Colonic mucosa (tissue), 4 donors: ENCODE results near the gene MGMT. TPM values are rescaled to one million over a fixed set of nuclear protein-coding genes. Genes with fewer than 3 reads are reported as not detected.

Experiments
- DNase-seq: peaks from one replicate; pipeline ENCODE4 v3.0.0-alpha.2; 2020
- H3K27ac ChIP-seq: fragments of 200-600 bp; one replicate; pipeline ENCODE4 v1.8.0; 2021
- H3K27me3 ChIP-seq: fragments of 200-600 bp; one replicate; pipeline ENCODE4 v1.8.0; 2021
- H3K36me3 ChIP-seq: fragments of 200-600 bp; one replicate; pipeline ENCODE4 v1.8.0; 2021
- H3K4me1 ChIP-seq: fragments of 200-600 bp; one replicate; pipeline ENCODE4 v1.8.0; 2021; ENCODE audit warnings: mild to moderate bottlenecking
- H3K4me3 ChIP-seq: fragments of 200-600 bp; one replicate; pipeline ENCODE4 v1.8.0; 2021
- H3K9ac ChIP-seq, 2 donors: one replicate each; pipeline ENCODE4 v1.7.0; 2013; ENCODE audit warnings: control low read depth in 2 of 2, low read depth in 2 of 2, low read length in 2 of 2
- H3K9me3 ChIP-seq: fragments of 200-600 bp; one replicate; pipeline ENCODE4 v1.8.0; 2021
- intact Hi-C: fragments of 100-400 bp; cut with DNase I; formaldehyde crosslinking; loops from one replicate; pipeline ENCODE4 v1.14.1; 2022
- total RNA-seq, 2 donors: library from RNA; stranded (reverse); fragmentation: NEBNext Ultra II Directional in 1 of 2; extraction: Animal tissue kit (Norgen Biotek cat#: 25700) in 1 of 2; gene quantifications; one replicate each; pipeline ENCODE4 v1.2.1, GENCODE V29; 2021
- TF ChIP-seq, protein P1 (sequence below): fragments of 200-600 bp; IDR thresholded peaks from one replicate; pipeline ENCODE4 v1.8.0; 2022; ENCODE audit warnings: antibody characterized with exemption, mild to moderate bottlenecking
- donor health status: healthy.
- donor health status: DM: no; HTN: no; CAD: no.
- donor health status: DM: no; HTN: no; CAD: no.

MGMT gene
- total RNA-seq, 2 donors from 2014 or later = 17.5 to 18.2 TPM

DNA sequence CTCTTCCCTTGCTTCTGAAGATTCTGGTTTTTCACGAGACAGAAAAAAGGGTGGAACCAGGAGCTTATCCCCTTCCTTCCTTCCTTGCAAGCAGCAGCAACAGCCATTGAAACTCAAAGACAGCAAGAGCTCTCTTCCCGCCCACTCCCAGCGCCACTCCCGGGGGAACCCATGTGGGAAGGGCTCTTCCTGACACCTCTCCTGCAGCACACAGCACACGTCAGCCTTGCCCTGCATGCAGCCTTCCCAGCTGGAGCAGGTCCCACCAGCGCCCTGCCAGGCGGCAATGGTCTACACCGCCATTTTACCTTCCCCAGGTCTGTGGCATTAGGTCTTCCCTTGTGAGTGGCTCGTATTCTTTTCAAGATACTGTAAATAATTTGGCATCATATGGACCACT, 161.8 kb downstream of the MGMT start:
- H3K4me1 ChIP-seq = no peaks in the 10 kb centered on the region
- H3K27ac ChIP-seq = no peak overlapping the region
- TF ChIP-seq, protein P1, sequence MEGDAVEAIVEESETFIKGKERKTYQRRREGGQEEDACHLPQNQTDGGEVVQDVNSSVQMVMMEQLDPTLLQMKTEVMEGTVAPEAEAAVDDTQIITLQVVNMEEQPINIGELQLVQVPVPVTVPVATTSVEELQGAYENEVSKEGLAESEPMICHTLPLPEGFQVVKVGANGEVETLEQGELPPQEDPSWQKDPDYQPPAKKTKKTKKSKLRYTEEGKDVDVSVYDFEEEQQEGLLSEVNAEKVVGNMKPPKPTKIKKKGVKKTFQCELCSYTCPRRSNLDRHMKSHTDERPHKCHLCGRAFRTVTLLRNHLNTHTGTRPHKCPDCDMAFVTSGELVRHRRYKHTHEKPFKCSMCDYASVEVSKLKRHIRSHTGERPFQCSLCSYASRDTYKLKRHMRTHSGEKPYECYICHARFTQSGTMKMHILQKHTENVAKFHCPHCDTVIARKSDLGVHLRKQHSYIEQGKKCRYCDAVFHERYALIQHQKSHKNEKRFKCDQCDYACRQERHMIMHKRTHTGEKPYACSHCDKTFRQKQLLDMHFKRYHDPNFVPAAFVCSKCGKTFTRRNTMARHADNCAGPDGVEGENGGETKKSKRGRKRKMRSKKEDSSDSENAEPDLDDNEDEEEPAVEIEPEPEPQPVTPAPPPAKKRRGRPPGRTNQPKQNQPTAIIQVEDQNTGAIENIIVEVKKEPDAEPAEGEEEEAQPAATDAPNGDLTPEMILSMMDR = no peak
- H3K4me3 ChIP-seq = no peak overlapping the region
- no peaks in the 10 kb centered on the region for H3K27me3 ChIP-seq
- intact Hi-C loops = no loop called here
- no peaks in the 10 kb centered on the region for H3K36me3 ChIP-seq
- H3K9me3 ChIP-seq = no peaks in the 10 kb centered on the region
- no peak for DNase-seq
- H3K9ac ChIP-seq = no peak overlapping the region

- TF ChIP-seq, protein P1 = no peak
- DNase-seq = no peak
- H3K9ac ChIP-seq = no peak overlapping the region
- H3K36me3 ChIP-seq = no peaks in the 10 kb centered on the region
- H3K9me3 ChIP-seq = no peaks in the 10 kb centered on the region
- no peaks in the 10 kb centered on the region for H3K4me1 ChIP-seq
- H3K27ac ChIP-seq = no peak overlapping the region
- H3K27me3 ChIP-seq = no peaks in the 10 kb centered on the region
- no peak overlapping the region for H3K4me3 ChIP-seq
- intact Hi-C loops = no loop called here
Measured at GRCh38 chr10:129629911-129630310, 162.9 kb downstream of the MGMT start.

- DNase-seq = no peak
- no peak overlapping the region for H3K9ac ChIP-seq
- intact Hi-C loops = no loop called here
- H3K4me3 ChIP-seq = no peak overlapping the region
- no peaks in the 10 kb centered on the region for H3K9me3 ChIP-seq
- no peak overlapping the region for H3K27ac ChIP-seq
- H3K27me3 ChIP-seq = no peaks in the 10 kb centered on the region
- TF ChIP-seq, protein P1 = no peak
- no peaks in the 10 kb centered on the region for H3K4me1 ChIP-seq
- H3K36me3 ChIP-seq = no peaks in the 10 kb centered on the region
Measured at GRCh38 chr10:129631006-129631405, 164.0 kb downstream of the MGMT start.

DNA sequence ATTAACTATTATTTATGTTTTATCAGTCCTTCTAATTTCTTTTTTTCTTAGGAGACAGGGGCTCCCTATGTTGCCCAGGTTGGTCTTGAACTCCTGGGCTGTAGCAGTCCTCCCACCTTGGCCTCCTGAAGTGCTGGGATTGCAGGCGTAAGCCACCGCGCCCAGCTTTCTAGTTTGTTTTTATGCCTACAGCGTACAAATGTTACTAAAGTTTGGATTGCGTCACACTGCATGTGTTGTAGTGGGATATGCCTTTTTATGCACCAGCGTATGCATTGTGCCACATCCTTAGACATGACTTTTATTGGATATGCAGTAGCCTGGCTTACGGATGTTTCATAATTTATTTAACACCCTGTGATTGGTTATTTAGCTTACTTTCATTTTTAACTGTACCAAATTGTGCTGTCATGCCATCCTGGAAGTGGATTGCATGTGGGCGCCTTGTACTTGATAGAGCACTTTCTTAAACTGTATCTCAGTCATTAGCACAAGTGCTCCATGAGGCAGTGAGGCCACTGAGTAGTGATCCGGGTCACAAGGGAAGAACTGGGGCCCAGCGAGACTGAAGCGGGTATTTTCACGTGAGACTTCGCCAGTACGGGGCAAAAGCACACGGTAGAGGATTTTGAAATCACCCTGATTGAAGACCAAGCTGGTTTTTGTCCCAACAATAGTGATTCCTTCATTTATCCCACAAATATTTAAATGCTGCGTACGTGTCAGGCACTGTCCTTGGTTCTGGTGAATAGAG, 165.0 kb downstream of the MGMT start:
- H3K4me3 ChIP-seq = no peak overlapping the region
- intact Hi-C loops = no loop called here
- H3K27ac ChIP-seq = no peak overlapping the region
- DNase-seq = no peak
- H3K9me3 ChIP-seq = no peaks in the 10 kb centered on the region
- H3K4me1 ChIP-seq = no peaks in the 10 kb centered on the region
- TF ChIP-seq, protein P1 = no peak
- H3K27me3 ChIP-seq = no peaks in the 10 kb centered on the region
- no peak overlapping the region for H3K9ac ChIP-seq
- H3K36me3 ChIP-seq = no peaks in the 10 kb centered on the region

DNA sequence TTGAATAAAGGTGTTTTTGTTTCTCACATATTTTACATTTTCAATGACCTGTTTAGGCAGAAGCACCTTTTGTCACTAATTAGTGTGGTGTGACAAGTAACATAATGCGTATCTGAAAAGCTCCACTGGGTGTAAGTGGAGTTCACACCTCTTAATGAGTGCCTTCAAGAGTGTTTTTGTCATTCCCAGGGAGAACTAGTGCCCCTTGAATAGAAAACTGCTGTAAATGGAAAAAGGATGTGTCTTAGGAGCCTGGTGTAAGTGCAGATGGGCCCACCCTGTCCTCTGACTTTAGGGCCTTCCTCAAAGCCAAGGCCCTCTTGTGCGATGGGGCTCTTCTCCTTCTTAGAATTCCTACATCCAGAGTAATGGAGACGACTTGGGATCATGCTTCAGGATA, 170.0 kb downstream of the MGMT start:
- no peaks in the 10 kb centered on the region for H3K4me1 ChIP-seq
- no peak overlapping the region for H3K27ac ChIP-seq
- no peak overlapping the region for H3K4me3 ChIP-seq
- intact Hi-C loops = no loop called here
- H3K9me3 ChIP-seq = no peaks in the 10 kb centered on the region
- no peaks in the 10 kb centered on the region for H3K27me3 ChIP-seq
- H3K9ac ChIP-seq = no peak overlapping the region
- no peak for DNase-seq
- no peaks in the 10 kb centered on the region for H3K36me3 ChIP-seq
- TF ChIP-seq, protein P1 = no peak
